Measurements from ENCODE around the gene DENND5A. TPM values are rescaled to one million over a fixed set of nuclear protein-coding genes. Genes with fewer than 3 reads are reported as not detected.
"Not testable (repeated sequence)": the region's sequence is repeated elsewhere in the genome, so short reads cannot be mapped to it uniquely, and the experiment has no call there.

Gene DENND5A
- total and polyA plus RNA-seq, 3 donors from 2014 or later: 51.2 to 88.8 (median 73.6) TPM

GRCh38 chr11:9264316-9265210, 587 bp downstream of the DENND5A start:
- TF ChIP-seq, protein P1, sequence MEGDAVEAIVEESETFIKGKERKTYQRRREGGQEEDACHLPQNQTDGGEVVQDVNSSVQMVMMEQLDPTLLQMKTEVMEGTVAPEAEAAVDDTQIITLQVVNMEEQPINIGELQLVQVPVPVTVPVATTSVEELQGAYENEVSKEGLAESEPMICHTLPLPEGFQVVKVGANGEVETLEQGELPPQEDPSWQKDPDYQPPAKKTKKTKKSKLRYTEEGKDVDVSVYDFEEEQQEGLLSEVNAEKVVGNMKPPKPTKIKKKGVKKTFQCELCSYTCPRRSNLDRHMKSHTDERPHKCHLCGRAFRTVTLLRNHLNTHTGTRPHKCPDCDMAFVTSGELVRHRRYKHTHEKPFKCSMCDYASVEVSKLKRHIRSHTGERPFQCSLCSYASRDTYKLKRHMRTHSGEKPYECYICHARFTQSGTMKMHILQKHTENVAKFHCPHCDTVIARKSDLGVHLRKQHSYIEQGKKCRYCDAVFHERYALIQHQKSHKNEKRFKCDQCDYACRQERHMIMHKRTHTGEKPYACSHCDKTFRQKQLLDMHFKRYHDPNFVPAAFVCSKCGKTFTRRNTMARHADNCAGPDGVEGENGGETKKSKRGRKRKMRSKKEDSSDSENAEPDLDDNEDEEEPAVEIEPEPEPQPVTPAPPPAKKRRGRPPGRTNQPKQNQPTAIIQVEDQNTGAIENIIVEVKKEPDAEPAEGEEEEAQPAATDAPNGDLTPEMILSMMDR (IDR thresholded peaks at IDR 0.05): no peak
- intact Hi-C loops (cut with DNase I; ENCODE audit: low total_unique reads): no loop called here
- Histone ChIP-seq H3K27me3 (no peaks in the 10 kb centered on the region), H3K9me3 (no peaks in the 10 kb centered on the region), H3K4me3 (peak overlapping the region; percentile 88 to 96), H3K4me1 (peaks cover 4% of the 10 kb centered on the region), H3K27ac (peak overlapping the region; percentile 84 to 97), H3K36me3 (ENCODE audit: low read depth, missing control alignments) (no peaks in the 10 kb centered on the region)
- peak; percentile 67 for DNase-seq
- WGBS, 2 donors: 0 to 1% methylated on average over 20 to 55 of the region's 76 CpGs

GRCh38 chr11:9263840-9264315, 1.3 kb downstream of the DENND5A start:
- Histone ChIP-seq H3K4me3 (peak overlapping the region; percentile 88 to 96), H3K27me3 (no peaks in the 10 kb centered on the region), H3K27ac (peak overlapping the region; percentile 84 to 97), H3K36me3 (ENCODE audit: low read depth, missing control alignments) (no peaks in the 10 kb centered on the region), H3K9me3 (no peaks in the 10 kb centered on the region), H3K4me1 (peaks cover 4% of the 10 kb centered on the region)
- intact Hi-C loops (cut with DNase I; ENCODE audit: low total_unique reads): no loop called here
- no peak for DNase-seq
- TF ChIP-seq, protein P1 (IDR thresholded peaks at IDR 0.05): no peak
- no peak for TF ChIP-seq POLR2A (IDR thresholded peaks at IDR 0.05)
- WGBS, 2 donors: 5% methylated on average over 9 of the region's 9 CpGs

GRCh38 chr11:9260838-9261146, 4.4 kb downstream of the DENND5A start:
- 79% methylated on average over 2 of the region's 2 CpGs for WGBS, 2 donors
- intact Hi-C loops (cut with DNase I; ENCODE audit: low total_unique reads): not testable (repeated sequence)

GRCh38 chr11:9259981-9260837, 4.9 kb downstream of the DENND5A start:
- DNase-seq: no peak
- H3K27me3 ChIP-seq: no peaks in the 10 kb centered on the region
- H3K4me3 ChIP-seq: no peak overlapping the region
- H3K36me3 ChIP-seq (ENCODE audit: low read depth, missing control alignments): no peaks in the 10 kb centered on the region
- TF ChIP-seq, protein P1 (IDR thresholded peaks at IDR 0.05): peak in 1 of 3 experiments; percentile 20
- no peak for TF ChIP-seq POLR2A (IDR thresholded peaks at IDR 0.05)
- intact Hi-C loops (cut with DNase I; ENCODE audit: low total_unique reads): no loop called here
- WGBS, 2 donors: 49 to 53% methylated on average over 4 of the region's 4 CpGs
- H3K4me1 ChIP-seq: no peaks in the 10 kb centered on the region
- H3K9me3 ChIP-seq: no peaks in the 10 kb centered on the region
- no peak overlapping the region for H3K27ac ChIP-seq

More at GRCh38 chr11:9260838-9261146, 4.4 kb downstream of the DENND5A start:
- not testable (repeated sequence) for DNase-seq; H3K36me3 ChIP-seq (ENCODE audit: low read depth, missing control alignments); H3K4me3 ChIP-seq; H3K27me3 ChIP-seq; H3K4me1 ChIP-seq; H3K27ac ChIP-seq; H3K9me3 ChIP-seq

DNA sequence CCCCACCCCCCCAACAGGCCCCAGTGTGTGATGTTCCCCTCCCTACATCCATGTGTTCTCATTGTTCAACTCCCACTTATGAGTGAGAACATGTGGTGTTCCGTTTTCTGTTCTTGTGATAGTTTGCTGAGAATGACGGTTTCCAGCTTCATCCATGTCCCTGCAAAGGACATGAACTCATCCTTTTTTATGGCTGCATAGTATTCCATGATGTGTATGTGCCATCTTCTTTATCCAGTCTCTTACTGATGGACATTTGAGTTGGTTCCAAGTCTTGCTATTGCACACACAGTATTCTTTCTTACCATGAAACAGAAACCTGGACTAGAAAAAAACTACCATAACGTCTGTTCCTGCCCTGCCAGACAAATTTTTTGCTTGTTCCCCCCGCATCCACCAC, 6.9 kb downstream of the DENND5A start:
- H3K4me1 ChIP-seq; H3K27ac ChIP-seq; H3K36me3 ChIP-seq (ENCODE audit: low read depth, missing control alignments); H3K4me3 ChIP-seq; intact Hi-C loops (cut with DNase I; ENCODE audit: low total_unique reads); DNase-seq; H3K9me3 ChIP-seq; H3K27me3 ChIP-seq: not testable (repeated sequence)
- WGBS, 2 donors: 87 to 94% methylated on average over 4 of the region's 4 CpGs
